Body of pancreas (tissue), 4 donors: ENCODE measurements around the gene TGM1. TPM values are rescaled to one million over a fixed set of nuclear protein-coding genes. Genes with fewer than 3 reads are reported as not detected.
"Not testable (repeated sequence)": the region's sequence is repeated elsewhere in the genome, so short reads cannot be mapped to it uniquely, and the experiment has no call there.

ENCODE experiments used
- ATAC-seq: fragments of 150-250 bp; one replicate; pipeline ENCODE4 v1.9.1; 2016
- DNase-seq, 4 donors: peaks; one replicate each; pipeline ENCODE4 v3.0.0-alpha.2; 2019
- H3K27ac ChIP-seq, 4 donors: fragments of 200-600 bp; sonication (generic); 1 replicate in 3 of 4; 2 replicates in 1 of 4; pipeline versions ENCODE4 v1.5.1 to v1.6.1; 2016 to 2019; ENCODE audit warnings: mild to moderate bottlenecking in 1 of 4, mixed read lengths in 1 of 4, moderate library complexity in 1 of 4
- H3K27me3 ChIP-seq, 2 donors: fragments of 200-600 bp; sonication (generic); one replicate each; pipeline ENCODE4 v1.6.0; 2016; ENCODE audit warnings: mild to moderate bottlenecking in 1 of 2
- H3K36me3 ChIP-seq, 2 donors: fragments of 200-600 bp; sonication (generic); replicated peaks in 1 of 2; 2 replicates each; pipeline ENCODE4 v1.5.1; 2016; ENCODE audit warnings: low read depth in 2 of 2; ENCODE audit not compliant: insufficient read depth in 1 of 2
- H3K4me1 ChIP-seq: fragments of 200-600 bp; sonication (generic); one replicate; pipeline ENCODE4 v1.6.0; 2016
- H3K4me3 ChIP-seq, 2 donors: fragments of 200-600 bp; sonication (generic); 1 replicate in 1 of 2; 2 replicates in 1 of 2; pipeline ENCODE4 v1.5.1; 2016 to 2019
- H3K9me3 ChIP-seq, 3 donors: fragments of 200-600 bp; sonication (generic); 1 replicate in 2 of 3; 2 replicates in 1 of 3; pipeline ENCODE4 v1.5.1; 2016
- POLR2A ChIP-seq, 3 donors: fragments of 450-650 bp; IDR thresholded peaks; one replicate each; pipeline ENCODE4 v1.6.1; 2016; ENCODE audit warnings: antibody characterized with exemption in 3 of 3, mild to moderate bottlenecking in 2 of 3
- WGBS, 2 donors: methylation state at CpG; one replicate each; pipeline ENCODE4 v1.1.5; 2017; 5-methylcytosine and 5-hydroxymethylcytosine counted together
- intact Hi-C: fragments of 100-400 bp; cut with DNase I; formaldehyde crosslinking; loops from one replicate; pipeline ENCODE4 v1.15.1; 2023
- total RNA-seq, 2 donors: library from RNA; depleted of rRNA; stranded (reverse); fragments of >200 nt; gene quantifications; one replicate each; pipeline ENCODE4 v1.1.0, GENCODE V29; 2016
- TF ChIP-seq, protein P1 (sequence below), 7 experiments: fragments of 450-650 bp in 4 of 7; fragments of 200-600 bp in 3 of 7; sonication (generic) in 3 of 7; IDR thresholded peaks; one replicate each; pipeline ENCODE4 v1.5.1; 2016 to 2019; ENCODE audit warnings: antibody characterized with exemption in 7 of 7

The TGM1 gene
- total RNA-seq, 2 donors from 2014 or later = 2.9 to 13.8 TPM

GRCh38 chr14:24219521-24219920 is 43.5 kb downstream of the TGM1 start:
- 61 to 63% methylated on average over 3 of the region's 3 CpGs for WGBS, 2 donors

GRCh38 chr14:24219080-24219479 is 43.9 kb downstream of the TGM1 start:
- intact Hi-C loops = no loop called here
- H3K4me1 ChIP-seq = peaks cover 10% of the 10 kb centered on the region
- ATAC-seq (no peak), DNase-seq (peak in 1 of 4 donors; percentile 0)
- H3K36me3 ChIP-seq = peaks cover 0 to 4% of the 10 kb centered on the region in 2 donors
- H3K27me3 ChIP-seq = no peaks in the 10 kb centered on the region
- 81 to 84% methylated on average over 4 of the region's 4 CpGs for WGBS, 2 donors
- TF ChIP-seq POLR2A (IDR thresholded peaks at IDR 0.05) = no peak
- TF ChIP-seq, protein P1, sequence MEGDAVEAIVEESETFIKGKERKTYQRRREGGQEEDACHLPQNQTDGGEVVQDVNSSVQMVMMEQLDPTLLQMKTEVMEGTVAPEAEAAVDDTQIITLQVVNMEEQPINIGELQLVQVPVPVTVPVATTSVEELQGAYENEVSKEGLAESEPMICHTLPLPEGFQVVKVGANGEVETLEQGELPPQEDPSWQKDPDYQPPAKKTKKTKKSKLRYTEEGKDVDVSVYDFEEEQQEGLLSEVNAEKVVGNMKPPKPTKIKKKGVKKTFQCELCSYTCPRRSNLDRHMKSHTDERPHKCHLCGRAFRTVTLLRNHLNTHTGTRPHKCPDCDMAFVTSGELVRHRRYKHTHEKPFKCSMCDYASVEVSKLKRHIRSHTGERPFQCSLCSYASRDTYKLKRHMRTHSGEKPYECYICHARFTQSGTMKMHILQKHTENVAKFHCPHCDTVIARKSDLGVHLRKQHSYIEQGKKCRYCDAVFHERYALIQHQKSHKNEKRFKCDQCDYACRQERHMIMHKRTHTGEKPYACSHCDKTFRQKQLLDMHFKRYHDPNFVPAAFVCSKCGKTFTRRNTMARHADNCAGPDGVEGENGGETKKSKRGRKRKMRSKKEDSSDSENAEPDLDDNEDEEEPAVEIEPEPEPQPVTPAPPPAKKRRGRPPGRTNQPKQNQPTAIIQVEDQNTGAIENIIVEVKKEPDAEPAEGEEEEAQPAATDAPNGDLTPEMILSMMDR (IDR thresholded peaks at IDR 0.05) = no peak
- no peaks in the 10 kb centered on the region for H3K9me3 ChIP-seq
- no peak overlapping the region for H3K4me3 ChIP-seq
- H3K27ac ChIP-seq = no peak overlapping the region

More at GRCh38 chr14:24219521-24219920, 43.5 kb downstream of the TGM1 start:
- peaks cover 10% of the 10 kb centered on the region for H3K4me1 ChIP-seq
- H3K27me3 ChIP-seq = no peaks in the 10 kb centered on the region
- DNase-seq = peak in 1 of 4 donors; percentile 1
- peaks cover 0 to 4% of the 10 kb centered on the region in 2 donors for H3K36me3 ChIP-seq
- H3K27ac ChIP-seq = no peak overlapping the region
- TF ChIP-seq POLR2A (IDR thresholded peaks at IDR 0.05) = no peak
- TF ChIP-seq, protein P1 (IDR thresholded peaks at IDR 0.05) = no peak
- no peak overlapping the region for H3K4me3 ChIP-seq
- H3K9me3 ChIP-seq = no peaks in the 10 kb centered on the region
- intact Hi-C loops = no loop called here
- ATAC-seq = no peak

DNA sequence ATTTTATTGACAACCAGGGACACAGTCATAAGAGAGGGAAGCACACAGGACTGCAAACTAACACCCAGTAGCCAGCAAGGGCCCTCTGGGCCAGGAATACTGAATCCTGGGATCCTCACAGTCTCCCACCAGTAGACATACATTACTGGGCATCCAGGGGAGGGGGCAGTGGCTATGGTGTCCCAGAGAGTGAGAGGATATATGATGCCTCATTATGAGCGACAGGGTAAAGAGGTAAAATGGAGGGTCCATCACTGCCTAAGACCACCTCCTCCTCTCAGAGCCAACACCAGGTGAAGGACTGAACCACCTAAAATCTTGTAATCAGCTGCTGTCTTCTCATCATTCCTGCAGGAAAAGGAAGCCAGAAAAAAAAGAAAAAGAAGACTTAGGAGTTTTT is 46.1 kb downstream of the TGM1 start:
- peak in 1 of 4 donors; percentile 6 for DNase-seq
- H3K4me1 ChIP-seq = peaks cover 24% of the 10 kb centered on the region
- ATAC-seq, H3K36me3 ChIP-seq, intact Hi-C loops, H3K27ac ChIP-seq, H3K27me3 ChIP-seq, H3K4me3 ChIP-seq, H3K9me3 ChIP-seq: not testable (repeated sequence)
- WGBS, 2 donors = 71 to 93% methylated on average over 1 of the region's 1 CpG

GRCh38 chr14:24216345-24216699 is 46.7 kb downstream of the TGM1 start:
- WGBS, 2 donors = 72 to 75% methylated on average over 2 of the region's 2 CpGs

GRCh38 chr14:24215495-24216344 is 47.3 kb downstream of the TGM1 start, which contains the start of gene MDP1:
TSS of gene MDP1 (minus strand) at chr14:24216066. CDS start at chr14:24215955, 111 bp downstream.
- DNase-seq (peak; percentile 85 to 89 (median 86)), ATAC-seq (peak; percentile 83)
- H3K4me1 ChIP-seq = peaks cover 30% of the 10 kb centered on the region
- H3K27me3 ChIP-seq = no peaks in the 10 kb centered on the region
- WGBS, 2 donors = 0 to 1% methylated on average over 11 to 40 of the region's 40 CpGs
- peak within 1 kb of the TSS; percentile 53 to 54 for H3K4me3 ChIP-seq
- peak within 1 kb of the TSS; percentile 59 to 93 (median 86) for H3K27ac ChIP-seq
- intact Hi-C loops = no loop called here
- peaks cover 0 to 4% of the 10 kb centered on the region in 2 donors for H3K36me3 ChIP-seq
- TF ChIP-seq POLR2A (IDR thresholded peaks at IDR 0.05) = peak; percentile 74 to 93 (median 92)
- TF ChIP-seq, protein P1 (IDR thresholded peaks at IDR 0.05) = peak in 6 of 7 experiments; percentile 33 to 66 (median 54)
- H3K9me3 ChIP-seq = no peaks in the 10 kb centered on the region

More at GRCh38 chr14:24216345-24216699, 46.7 kb downstream of the TGM1 start:
- Histone ChIP-seq H3K27ac (peak overlapping the region in 2 of 4 donors; percentile 88 to 93), H3K9me3 (no peaks in the 10 kb centered on the region), H3K4me1 (peaks cover 29% of the 10 kb centered on the region), H3K36me3 (peaks cover 0 to 4% of the 10 kb centered on the region in 2 donors), H3K27me3 (no peaks in the 10 kb centered on the region), H3K4me3 (no peak overlapping the region)
- no peak for ATAC-seq
- intact Hi-C loops = no loop called here
- no peak for TF ChIP-seq POLR2A (IDR thresholded peaks at IDR 0.05)
- no peak for DNase-seq
